ENCODE data around the gene WNT2.

DNA sequence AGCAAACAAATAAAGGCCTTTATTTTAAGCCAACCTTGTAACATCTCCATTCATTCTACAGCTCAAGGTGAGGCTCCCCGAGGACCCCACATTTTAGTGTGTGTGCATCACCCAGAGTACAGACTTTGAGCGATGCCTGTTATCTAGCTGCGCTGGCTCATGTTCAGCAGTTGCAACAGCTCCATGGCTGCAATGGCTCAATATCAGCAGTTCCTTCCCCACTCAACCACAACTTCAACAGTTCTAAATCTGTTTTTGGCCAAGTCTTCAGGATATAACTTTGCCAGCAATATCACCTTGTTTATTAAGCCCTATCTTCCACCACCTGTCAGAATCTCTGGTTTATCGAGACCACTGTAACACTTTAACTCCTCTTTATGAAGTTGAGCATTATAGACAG, 95.8 kb downstream of the WNT2 start:
- no peak for TF ChIP-seq POLR2A (IDR thresholded peaks at IDR 0.05; ENCODE audit: low read depth, low read length)
- no peak for TF ChIP-seq POLR2AphosphoS5 (IDR thresholded peaks at IDR 0.05; ENCODE audit: low read depth, low read length)
- no peak for TF ChIP-seq POU2F2 (IDR thresholded peaks at IDR 0.05; ENCODE audit: low read depth, low read length)
- TF ChIP-seq TAF1 (IDR thresholded peaks at IDR 0.05; ENCODE audit: low read depth, low read length), result no peak
- no peak for TF ChIP-seq SPI1 (IDR thresholded peaks at IDR 0.05; ENCODE audit: low read depth, low read length)
- TF ChIP-seq PAX5 (IDR thresholded peaks at IDR 0.05; ENCODE audit: insufficient read depth, low read length, severe bottlenecking), result no peak
